Stimulated activated naive CD8-positive, alpha-beta T cell treated with anti-CD3 and anti-CD28 coated beads, Interleukin-15, amount 100 ng/mL, for 72 hours (primary cell): Measurements from ENCODE around the gene FBLN7.
"Not testable (repeated sequence)": the region's sequence is repeated elsewhere in the genome, so short reads cannot be mapped to it uniquely, and the experiment has no call there.

Experiments
- ATAC-seq: fragments of 150-1000 bp; cut with Tn5 transposase; 2 replicates; pipeline ENCODE4 v1.10.0; 2021; ENCODE audit warnings: mild to moderate bottlenecking, moderate library complexity
- DNase-seq, 2 donors: peaks; one replicate each; pipeline ENCODE4 v3.0.0; 2021 to 2022
- H3K27ac Mint-ChIP-seq, 2 donors: one replicate each; pipeline ENCODE4 v1.8.0; 2022; ENCODE audit warnings: mild to moderate bottlenecking in 2 of 2, mixed read lengths in 2 of 2, moderate library complexity in 2 of 2
- H3K27me3 Mint-ChIP-seq: one replicate; pipeline ENCODE4 v1.8.0; 2022; ENCODE audit warnings: mixed read lengths
- H3K4me1 Mint-ChIP-seq: one replicate; pipeline ENCODE4 v1.8.0; 2022; ENCODE audit warnings: mild to moderate bottlenecking, mixed read lengths
- H3K4me3 Mint-ChIP-seq, 2 donors: one replicate each; pipeline ENCODE4 v1.8.0; 2022; ENCODE audit warnings: mild to moderate bottlenecking in 2 of 2, mixed read lengths in 2 of 2, moderate library complexity in 1 of 2
- H3K9me3 Mint-ChIP-seq, 2 donors: one replicate each; pipeline ENCODE4 v1.8.0; 2022; ENCODE audit warnings: mixed read lengths in 2 of 2

FBLN7 gene, protein sequence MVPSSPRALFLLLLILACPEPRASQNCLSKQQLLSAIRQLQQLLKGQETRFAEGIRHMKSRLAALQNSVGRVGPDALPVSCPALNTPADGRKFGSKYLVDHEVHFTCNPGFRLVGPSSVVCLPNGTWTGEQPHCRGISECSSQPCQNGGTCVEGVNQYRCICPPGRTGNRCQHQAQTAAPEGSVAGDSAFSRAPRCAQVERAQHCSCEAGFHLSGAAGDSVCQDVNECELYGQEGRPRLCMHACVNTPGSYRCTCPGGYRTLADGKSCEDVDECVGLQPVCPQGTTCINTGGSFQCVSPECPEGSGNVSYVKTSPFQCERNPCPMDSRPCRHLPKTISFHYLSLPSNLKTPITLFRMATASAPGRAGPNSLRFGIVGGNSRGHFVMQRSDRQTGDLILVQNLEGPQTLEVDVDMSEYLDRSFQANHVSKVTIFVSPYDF

DNA sequence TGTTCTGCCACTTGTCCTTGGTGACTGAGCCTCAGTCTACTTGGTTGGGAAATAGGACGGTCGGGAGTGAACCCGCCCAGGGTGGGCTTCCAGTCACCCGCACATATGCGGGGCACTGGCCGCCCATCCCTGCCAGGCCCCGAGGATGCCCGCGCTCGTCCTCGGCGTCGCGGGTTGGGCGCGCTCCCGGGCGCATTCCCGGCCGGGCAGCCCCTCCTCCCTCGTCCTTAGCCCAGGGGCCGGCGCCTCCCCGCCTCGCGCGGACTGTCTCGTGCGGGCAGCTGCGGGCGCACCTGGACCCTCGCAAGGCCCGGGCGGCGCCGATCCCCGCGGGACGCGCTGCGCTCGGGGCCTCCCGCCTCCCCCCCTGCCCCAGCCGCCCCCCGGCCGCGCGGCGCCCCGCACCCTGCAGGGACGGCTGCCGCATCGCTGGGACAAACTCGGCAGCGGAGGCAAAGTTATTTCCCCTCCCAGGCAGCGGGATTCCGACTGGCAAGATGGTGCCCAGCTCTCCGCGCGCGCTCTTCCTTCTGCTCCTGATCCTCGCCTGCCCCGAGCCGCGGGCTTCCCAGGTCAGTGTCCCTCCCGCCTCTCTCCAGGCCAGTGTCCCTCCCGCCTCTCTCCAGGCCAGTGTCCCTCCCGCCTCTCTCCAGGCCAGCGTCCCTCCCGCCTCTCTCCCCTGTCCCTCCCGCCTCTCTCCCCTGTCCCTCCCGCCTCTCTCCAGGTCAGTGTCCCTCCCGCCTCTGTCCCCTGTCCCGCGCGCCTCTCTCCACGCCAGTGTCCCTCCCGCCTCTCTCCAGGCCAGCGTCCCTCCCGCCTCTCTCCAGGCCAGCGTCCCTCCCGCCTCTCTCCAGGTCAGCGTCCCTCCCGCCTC lies at the start of gene FBLN7:
Gene FBLN7 (plus strand): TSS at position 227 of the 874 bp plus-strand sequence. CDS start 271 bp downstream, at position 498.
- no peaks in the 10 kb centered on the region for H3K9me3 Mint-ChIP-seq
- peak; percentile 56 for ATAC-seq
- H3K4me3 Mint-ChIP-seq: peak within 1 kb of the TSS; percentile 61 to 70
- DNase-seq: no peak
- H3K4me1 Mint-ChIP-seq: peaks cover 8% of the 10 kb centered on the region
- H3K27ac Mint-ChIP-seq: peak within 1 kb of the TSS; percentile 8 to 85
- H3K27me3 Mint-ChIP-seq: peaks cover 41% of the 10 kb centered on the region

DNA sequence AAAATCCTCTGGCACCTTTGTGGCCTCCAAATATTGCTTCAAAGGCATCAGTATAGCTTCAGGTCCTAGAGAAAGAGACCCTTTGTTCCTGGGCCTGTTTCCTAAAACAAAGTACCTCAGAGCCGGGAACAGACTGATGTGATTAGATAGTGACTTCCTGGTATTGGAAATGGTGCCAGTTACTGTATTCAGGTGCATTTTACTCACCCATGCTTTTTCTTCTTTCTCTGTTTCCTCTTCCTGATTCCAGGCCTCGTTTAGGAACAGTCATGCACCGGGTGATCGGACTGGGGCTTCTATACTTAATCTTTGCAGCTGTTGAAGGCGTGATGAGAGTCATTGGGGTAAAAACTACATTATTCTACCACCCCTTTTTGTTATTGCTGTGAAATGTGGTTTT lies 48.8 kb upstream of the FBLN7 start:
- H3K9me3 Mint-ChIP-seq: no peaks in the 10 kb centered on the region
- H3K27ac Mint-ChIP-seq: no peak overlapping the region
- ATAC-seq (no peak), DNase-seq (no peak)
- H3K4me1 Mint-ChIP-seq: peaks cover 10% of the 10 kb centered on the region
- no peaks in the 10 kb centered on the region for H3K27me3 Mint-ChIP-seq
- H3K4me3 Mint-ChIP-seq: no peak overlapping the region

DNA sequence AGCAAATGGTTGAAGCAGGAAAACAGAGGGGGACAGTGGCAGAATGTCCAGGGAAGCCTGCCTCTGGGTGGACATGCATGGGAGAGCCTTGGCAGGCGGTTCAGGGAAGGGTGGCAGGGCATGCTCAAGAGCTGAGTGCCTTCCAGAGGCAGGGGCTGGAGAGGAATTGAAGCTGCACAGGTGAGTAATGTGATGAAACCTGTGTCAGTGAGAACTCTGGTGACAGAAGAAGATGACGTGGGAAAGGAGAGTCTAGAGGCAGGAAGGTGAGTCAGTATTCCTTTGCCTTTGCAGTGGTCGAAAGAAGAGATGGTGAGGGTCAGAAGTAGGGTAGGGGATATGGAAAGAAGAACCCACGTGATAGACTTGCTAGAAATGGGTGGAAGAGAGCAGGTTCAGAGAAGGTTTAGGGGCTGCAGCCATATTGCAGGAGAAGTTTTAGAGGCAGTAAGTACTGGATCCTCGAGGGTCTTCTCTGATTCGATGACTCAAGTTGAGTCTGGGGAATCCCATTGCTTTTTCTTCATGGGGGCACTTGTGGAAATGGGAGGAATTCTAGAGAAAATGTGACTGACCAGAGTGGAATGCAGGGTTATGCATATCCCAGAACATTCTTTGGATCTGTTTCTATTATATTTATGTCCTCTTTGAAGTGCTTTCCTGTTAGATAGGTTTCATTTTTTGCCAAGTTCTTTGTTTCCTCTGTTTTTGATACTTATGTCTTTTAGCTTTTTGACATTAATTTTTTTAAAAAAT lies 45.7 kb upstream of the FBLN7 start:
- Mint-ChIP-seq H3K4me1 (peaks cover 10% of the 10 kb centered on the region), H3K4me3 (no peak overlapping the region), H3K27ac (peak overlapping the region in 1 of 2 donors; percentile 46), H3K9me3 (no peaks in the 10 kb centered on the region), H3K27me3 (no peaks in the 10 kb centered on the region)
- DNase-seq: peak in 1 of 2 donors; percentile 14
- peak; percentile 91 for ATAC-seq

DNA sequence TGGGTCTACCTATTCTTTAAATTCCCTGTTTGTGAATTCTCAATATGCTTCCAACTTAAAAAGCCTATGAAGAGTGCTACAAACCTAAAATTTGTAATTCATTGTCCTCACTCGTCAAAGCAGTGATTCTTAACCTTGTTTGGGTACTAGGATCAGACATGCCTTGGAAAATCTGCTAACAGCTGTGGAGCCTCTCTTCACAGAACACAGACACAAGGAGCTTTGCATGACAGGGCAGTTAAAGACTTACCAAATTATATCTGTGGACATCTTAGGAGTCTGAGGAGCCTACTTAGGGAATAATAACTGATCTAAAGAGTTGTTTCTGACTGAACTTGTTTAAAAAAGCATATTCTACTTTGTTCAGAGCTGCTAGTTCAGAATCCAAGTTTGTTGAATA lies 45.0 kb upstream of the FBLN7 start:
- H3K4me1 Mint-ChIP-seq: peaks cover 10% of the 10 kb centered on the region
- H3K9me3 Mint-ChIP-seq: no peaks in the 10 kb centered on the region
- H3K27ac Mint-ChIP-seq: no peak overlapping the region
- no peak for DNase-seq
- H3K4me3 Mint-ChIP-seq: no peak overlapping the region
- ATAC-seq: no peak
- H3K27me3 Mint-ChIP-seq: no peaks in the 10 kb centered on the region

DNA sequence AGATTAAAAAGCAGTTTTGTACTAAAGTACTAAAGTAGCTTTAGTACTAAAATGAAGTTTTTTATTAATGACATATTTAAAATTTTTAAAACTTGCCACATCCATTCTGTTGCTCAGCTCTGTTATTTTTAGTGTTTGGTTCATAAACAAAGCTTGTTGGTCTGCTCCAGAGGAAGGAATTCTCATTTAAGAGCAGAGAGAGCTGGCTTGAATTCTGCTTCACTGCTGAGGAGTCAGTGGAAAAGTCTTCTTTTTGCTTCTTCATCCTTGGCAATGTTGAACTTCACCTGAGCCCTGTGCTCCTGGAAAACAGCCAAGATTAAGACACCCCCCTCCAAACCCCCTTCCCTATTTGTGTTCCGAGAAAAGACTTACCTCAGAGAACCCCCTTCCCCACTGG lies 42.5 kb upstream of the FBLN7 start:
- DNase-seq: no peak
- Mint-ChIP-seq H3K4me3 (no peak overlapping the region), H3K9me3 (no peaks in the 10 kb centered on the region), H3K4me1 (peaks cover 10% of the 10 kb centered on the region), H3K27ac (no peak overlapping the region), H3K27me3 (no peaks in the 10 kb centered on the region)
- ATAC-seq: no peak

DNA sequence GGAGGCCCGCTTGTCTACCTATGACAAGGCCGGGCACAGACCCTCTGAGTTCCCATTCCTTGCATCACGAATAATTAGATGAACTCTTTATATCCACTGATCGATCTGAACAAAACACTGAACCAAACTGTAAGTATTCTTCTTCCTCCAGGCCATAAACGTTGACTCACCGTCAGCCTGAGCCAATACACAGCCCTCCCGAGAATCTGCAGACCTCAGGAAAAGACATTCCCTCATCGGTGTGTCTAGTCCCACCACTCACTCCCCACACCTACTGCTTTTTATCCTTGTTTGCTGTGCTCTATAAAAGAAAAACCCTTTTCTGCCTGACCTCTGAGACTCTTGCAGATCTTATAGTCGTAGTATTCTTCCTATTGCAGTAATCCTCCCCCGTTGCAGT lies 42.1 kb upstream of the FBLN7 start:
- no peak for DNase-seq
- Mint-ChIP-seq H3K27ac (no peak overlapping the region), H3K4me3 (no peak overlapping the region), H3K4me1 (peaks cover 10% of the 10 kb centered on the region), H3K27me3 (no peaks in the 10 kb centered on the region), H3K9me3 (no peaks in the 10 kb centered on the region)
- no peak for ATAC-seq

DNA sequence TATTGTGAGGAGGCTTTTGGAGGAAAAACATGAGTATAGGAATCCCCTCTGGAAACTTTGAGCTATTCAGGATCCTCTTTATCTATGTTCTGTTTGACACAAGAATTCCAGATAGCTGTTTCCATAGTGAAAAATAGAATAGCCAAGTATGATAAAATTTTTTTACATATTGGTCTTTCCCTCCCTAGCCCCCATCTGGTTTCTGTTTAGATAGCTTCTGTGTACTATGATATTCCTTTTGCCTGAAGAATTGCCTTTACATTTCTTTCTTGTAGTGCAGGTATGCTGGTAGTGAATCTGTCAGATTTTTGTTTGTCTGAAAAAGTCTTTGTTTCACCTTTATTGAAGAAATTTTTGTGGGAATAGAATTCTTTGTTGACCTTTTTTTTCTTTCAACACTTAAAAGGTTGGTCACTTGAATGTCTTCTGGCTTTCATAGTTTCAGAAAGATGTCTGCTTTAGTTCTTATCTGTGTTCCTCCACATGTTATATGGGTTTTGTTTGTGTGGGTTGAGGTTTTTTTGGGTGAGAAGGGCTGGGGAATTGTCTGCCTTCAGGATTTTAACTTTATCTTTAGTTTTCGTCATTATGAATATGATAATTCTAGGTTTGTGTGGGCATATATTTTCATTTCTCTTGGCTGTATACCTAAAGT lies 29.9 kb upstream of the FBLN7 start:
- H3K9me3 Mint-ChIP-seq: peaks cover 17 to 26% of the 10 kb centered on the region in 2 donors
- H3K27ac Mint-ChIP-seq: peak overlapping the region in 1 of 2 donors; percentile 63
- H3K4me3 Mint-ChIP-seq: no peak overlapping the region
- H3K27me3 Mint-ChIP-seq: no peaks in the 10 kb centered on the region
- DNase-seq (no peak), ATAC-seq (no peak)
- H3K4me1 Mint-ChIP-seq: no peaks in the 10 kb centered on the region

DNA sequence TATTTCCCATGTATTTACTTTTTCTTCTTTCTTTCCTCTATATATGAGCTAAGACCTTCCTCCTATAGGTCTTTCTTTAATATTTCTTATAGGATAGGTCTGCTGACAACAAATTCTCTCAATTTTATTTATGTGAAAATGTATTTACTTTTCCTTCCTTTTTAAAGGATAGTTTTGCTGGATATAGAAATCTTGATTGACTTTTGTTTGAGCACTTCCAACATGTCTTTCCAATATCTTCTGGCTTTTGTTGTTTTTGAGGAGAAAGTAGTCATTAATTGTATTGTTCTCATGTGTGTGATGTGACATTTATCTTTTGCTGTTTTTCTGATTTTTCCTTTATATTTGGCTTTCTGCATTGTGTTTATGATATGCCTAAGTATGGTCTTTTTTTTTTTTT lies 28.9 kb upstream of the FBLN7 start:
- no peak overlapping the region for H3K4me3 Mint-ChIP-seq
- H3K27me3 Mint-ChIP-seq: no peaks in the 10 kb centered on the region
- ATAC-seq (no peak), DNase-seq (no peak)
- H3K9me3 Mint-ChIP-seq: peaks cover 17 to 26% of the 10 kb centered on the region in 2 donors
- H3K4me1 Mint-ChIP-seq: no peaks in the 10 kb centered on the region
- no peak overlapping the region for H3K27ac Mint-ChIP-seq

DNA sequence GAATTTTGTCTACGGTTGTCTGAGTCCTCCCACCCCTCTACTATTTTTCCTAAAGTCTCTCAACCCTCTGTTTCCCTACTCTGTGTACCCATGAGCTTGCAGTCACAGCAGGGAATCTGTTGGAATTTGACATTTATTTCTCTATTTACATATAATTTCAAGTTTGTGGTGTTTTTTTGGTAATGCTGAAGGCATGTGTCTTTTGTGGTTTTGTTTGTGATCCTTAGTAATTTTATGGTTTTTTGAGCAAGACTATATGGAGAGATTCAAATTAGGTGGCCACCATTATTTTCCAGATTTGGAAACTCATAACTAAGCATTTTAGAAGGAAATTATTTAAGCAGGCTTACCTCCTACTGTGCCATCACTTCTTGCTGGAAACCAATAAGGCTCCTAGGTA lies 27.2 kb upstream of the FBLN7 start:
- Mint-ChIP-seq H3K9me3 (peaks cover 17 to 26% of the 10 kb centered on the region in 2 donors), H3K4me3 (no peak overlapping the region), H3K4me1 (no peaks in the 10 kb centered on the region), H3K27me3 (no peaks in the 10 kb centered on the region), H3K27ac (no peak overlapping the region)
- DNase-seq (no peak), ATAC-seq (no peak)

DNA sequence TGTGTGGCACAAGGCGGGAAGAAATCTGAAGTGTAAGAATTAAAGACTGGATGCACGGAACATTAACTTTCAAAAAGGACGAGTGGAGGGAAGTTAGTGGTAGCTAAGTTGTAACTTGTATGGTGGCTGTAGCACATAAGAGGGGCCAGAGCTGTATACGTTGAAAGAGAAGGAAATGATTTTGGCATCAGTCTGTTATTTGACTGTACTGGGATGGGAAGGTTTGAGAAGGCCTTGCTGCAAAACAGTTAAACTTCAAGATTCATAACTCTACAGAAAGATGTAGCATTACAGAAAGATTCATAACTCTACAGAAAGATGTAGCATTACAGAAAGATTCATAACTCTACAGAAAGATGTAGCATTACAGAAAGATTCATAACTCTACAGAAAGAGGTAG lies 24.8 kb upstream of the FBLN7 start:
- not testable (repeated sequence) for H3K27me3 Mint-ChIP-seq, ATAC-seq, DNase-seq, H3K27ac Mint-ChIP-seq, H3K4me1 Mint-ChIP-seq, H3K4me3 Mint-ChIP-seq
- peaks cover 12 to 22% of the 10 kb centered on the region in 2 donors for H3K9me3 Mint-ChIP-seq

DNA sequence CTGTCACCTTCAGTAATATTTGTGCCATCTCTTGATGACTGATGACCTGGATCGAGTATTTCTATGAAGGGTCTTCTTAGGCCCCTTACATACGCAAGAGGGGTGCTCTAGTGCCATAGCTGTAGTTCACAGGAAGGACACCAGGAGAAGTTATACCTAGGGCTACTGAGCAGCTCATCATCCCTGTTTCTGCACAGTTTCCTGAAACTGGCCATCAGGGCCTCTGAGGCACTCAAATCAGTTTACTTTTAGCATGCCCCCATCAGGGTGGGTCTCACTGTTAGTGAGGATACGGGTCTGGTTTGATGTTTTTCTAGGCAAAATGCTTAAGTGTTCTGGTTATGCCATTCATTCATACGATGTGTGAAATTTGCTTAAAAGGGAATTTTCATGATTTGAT lies 20.0 kb upstream of the FBLN7 start:
- Mint-ChIP-seq H3K27me3 (no peaks in the 10 kb centered on the region), H3K9me3 (peaks cover 0 to 1% of the 10 kb centered on the region in 2 donors), H3K4me1 (peaks cover 2% of the 10 kb centered on the region), H3K4me3 (no peak overlapping the region), H3K27ac (no peak overlapping the region)
- DNase-seq (no peak), ATAC-seq (no peak)

DNA sequence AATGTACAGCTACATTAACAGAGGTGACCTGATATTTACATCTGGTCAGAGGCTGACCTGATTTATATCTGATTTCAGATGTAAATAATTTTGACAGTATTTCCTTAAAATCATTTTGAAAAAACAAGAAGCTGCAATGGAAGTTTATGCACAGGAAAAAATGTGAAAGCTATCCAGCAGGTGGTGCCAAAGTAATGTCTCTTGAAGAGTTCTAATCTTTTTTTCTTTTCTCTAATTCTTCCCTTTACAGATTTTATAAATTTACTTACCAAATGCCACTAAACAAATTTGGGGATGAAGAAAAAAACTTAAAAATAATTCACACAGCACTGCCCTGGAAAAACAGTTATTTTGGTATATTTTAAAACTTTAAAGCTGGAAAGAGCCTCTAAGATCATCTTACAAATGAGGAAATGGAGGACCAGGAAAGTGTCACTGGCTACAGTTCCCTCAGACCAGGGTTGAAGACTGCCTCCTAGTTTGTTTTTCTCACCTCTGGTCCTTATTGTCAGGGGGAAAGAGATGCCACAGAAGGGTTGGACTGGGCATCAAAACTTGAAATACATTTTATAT lies 16.4 kb upstream of the FBLN7 start:
- H3K9me3 Mint-ChIP-seq: peaks cover 7 to 15% of the 10 kb centered on the region in 2 donors
- DNase-seq (no peak), ATAC-seq (no peak)
- no peak overlapping the region for H3K4me3 Mint-ChIP-seq
- H3K4me1 Mint-ChIP-seq: peaks cover 7% of the 10 kb centered on the region
- no peak overlapping the region for H3K27ac Mint-ChIP-seq
- H3K27me3 Mint-ChIP-seq: no peaks in the 10 kb centered on the region

DNA sequence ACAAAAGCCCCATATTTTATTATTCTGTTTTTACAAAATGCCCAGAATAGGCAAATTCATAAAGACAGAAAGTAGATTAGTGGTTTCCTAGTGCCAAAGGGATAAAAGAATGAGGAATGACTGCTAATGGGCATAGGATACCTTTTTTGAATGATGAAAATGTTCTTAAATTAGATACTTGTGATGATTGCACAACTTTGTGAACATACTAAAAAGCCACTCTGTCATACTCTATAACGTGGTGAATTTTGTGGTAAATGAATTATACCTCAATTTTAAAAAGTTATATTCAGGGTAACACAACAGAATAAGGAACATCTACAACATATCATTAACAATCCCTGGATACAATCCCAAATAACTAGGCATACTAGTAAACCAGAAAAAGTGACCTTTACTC lies 9.1 kb upstream of the FBLN7 start:
- Mint-ChIP-seq H3K27ac (no peak overlapping the region), H3K9me3 (peaks cover 19 to 23% of the 10 kb centered on the region in 2 donors), H3K4me1 (peaks cover 13% of the 10 kb centered on the region), H3K4me3 (no peak overlapping the region), H3K27me3 (no peaks in the 10 kb centered on the region)
- no peak for DNase-seq
- no peak for ATAC-seq

DNA sequence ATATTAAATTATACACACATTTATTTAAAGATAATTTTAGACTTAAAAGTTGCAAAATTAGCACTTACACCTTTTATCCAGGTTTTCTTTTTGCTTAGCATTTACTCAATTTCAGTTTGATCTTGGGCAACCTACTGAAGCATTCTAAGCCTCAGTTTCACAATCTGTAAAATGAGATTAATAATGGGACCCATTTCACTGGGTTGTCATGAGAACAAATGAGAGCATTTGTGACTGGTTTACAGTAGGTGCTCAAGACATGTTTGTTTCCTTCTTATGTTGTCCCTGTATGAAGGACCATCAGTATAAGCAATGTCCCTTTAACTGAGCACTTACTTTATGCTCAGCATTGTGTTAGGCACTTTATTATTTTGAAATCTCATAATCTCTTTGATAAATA lies 4.8 kb upstream of the FBLN7 start:
- peaks cover 21% of the 10 kb centered on the region for H3K4me1 Mint-ChIP-seq
- DNase-seq: no peak
- ATAC-seq: no peak
- no peak overlapping the region for H3K4me3 Mint-ChIP-seq
- H3K27ac Mint-ChIP-seq: no peak overlapping the region
- H3K27me3 Mint-ChIP-seq: peaks cover 21% of the 10 kb centered on the region
- peaks cover 8 to 9% of the 10 kb centered on the region in 2 donors for H3K9me3 Mint-ChIP-seq

DNA sequence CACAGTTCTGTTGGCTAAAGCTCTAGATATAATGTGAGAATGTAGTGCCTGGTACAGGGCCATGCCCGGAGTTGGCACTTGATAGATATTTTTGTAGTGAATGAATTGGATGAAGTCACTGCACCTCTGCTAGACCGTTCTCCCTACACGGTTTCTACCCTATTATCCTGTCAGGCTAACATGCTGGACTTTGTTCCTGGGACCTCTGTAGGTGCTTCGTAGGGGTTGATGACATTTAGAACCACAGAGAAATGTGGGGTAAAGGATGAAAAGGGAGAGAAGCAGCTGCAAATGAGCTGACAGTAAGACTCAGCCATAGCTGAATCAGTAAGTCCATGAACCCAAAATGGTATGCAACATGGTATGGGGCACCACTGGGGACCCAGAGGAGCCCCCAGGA lies 4.1 kb upstream of the FBLN7 start:
- Mint-ChIP-seq H3K4me3 (no peak overlapping the region), H3K9me3 (peaks cover 8% of the 10 kb centered on the region in 2 donors), H3K4me1 (peaks cover 21% of the 10 kb centered on the region), H3K27ac (no peak overlapping the region), H3K27me3 (peaks cover 27% of the 10 kb centered on the region)
- no peak for DNase-seq
- ATAC-seq: no peak
